HG03135 (cell line): ENCODE data around the gene RYK.
A peak's percentile ranks its signal among the peaks of the same experiment; 100 is the strongest.
"Not testable (repeated sequence)": the region's sequence is repeated elsewhere in the genome, so short reads cannot be mapped to it uniquely, and the experiment has no call there.

Source experiments
- ATAC-seq: cut with Tn5 transposase; IDR thresholded peaks from one replicate; pipeline ENCODE4 v1.9.1; 2021; ENCODE audit warnings: mild to moderate bottlenecking, moderate library complexity; ENCODE audit not compliant: unreplicated experiment

The RYK gene

GRCh38 chr3:134250717-134251220, at the start of gene RYK:
Gene RYK, minus strand, starts transcription at chr3:134250859. Its CDS starts 205 bp downstream, at chr3:134250654.
- ATAC-seq: peak; percentile 80

- no peak for ATAC-seq
These were observed 49.2 kb upstream of the RYK start for GRCh38 chr3:134299888-134300206.

- no peak for ATAC-seq
These were observed 48.7 kb upstream of the RYK start for GRCh38 chr3:134299185-134299887.

DNA sequence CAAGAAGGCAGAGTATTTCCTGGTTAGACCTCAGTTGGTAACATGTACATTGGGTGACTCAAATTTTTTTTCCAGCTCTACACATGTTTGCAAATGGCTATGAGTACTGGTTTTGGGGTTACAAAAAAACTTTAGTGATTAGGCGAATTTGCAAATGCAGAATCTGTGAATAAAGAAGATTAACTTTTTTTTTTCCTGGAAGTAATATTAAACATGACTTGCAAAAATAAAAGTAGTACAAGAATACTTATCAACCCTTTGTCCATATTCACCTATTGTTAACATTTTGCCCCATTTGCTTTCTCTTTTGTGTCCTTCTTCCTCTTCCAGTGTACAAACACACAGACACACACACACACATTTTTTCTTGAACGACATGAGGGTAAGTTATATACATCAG, 47.6 kb upstream of the RYK start:
- ATAC-seq: no peak

DNA sequence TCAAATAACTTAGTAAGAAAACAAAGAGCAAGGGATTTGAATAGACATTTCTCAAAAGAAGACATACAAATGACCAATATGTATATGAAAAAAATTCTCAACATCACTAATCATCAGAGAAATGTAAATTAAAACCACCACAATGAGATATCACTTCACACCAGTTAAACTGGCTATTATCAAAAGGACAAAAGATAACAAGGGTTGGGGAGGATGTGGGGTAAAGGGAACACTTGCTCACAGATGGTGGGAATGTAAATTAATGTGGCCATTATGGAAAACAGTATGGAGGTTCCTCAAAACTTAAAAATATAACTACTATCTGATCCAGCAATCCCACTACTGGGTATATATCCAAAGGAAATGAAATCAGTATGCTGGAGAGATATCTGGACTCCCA, 46.0 kb upstream of the RYK start:
- ATAC-seq: no peak

DNA sequence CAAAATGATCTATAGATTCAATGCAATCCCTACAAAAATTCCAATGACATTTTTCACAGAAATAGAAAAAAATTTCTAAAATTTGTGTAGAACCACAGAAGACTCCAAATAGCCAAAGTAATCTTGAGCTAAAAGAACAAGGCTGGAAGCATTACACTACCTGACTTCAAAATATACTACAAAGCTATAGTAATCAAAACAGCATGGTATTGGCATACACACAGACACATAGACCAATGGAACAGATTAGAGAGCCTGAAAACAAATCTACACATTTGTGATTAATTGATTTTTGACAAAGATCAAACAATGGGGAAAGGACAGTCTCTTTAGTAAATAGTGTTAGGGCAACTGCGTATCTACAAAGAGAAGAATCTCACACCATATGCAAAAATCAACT, 45.3 kb upstream of the RYK start:
- no peak for ATAC-seq

GRCh38 chr3:134294302-134295280, 43.9 kb upstream of the RYK start:
- peak; percentile 99 for ATAC-seq

- ATAC-seq: no peak
These were observed 40.9 kb upstream of the RYK start for GRCh38 chr3:134291319-134292254.

- ATAC-seq: no peak
These were observed 36.9 kb upstream of the RYK start for GRCh38 chr3:134287512-134287911.

DNA sequence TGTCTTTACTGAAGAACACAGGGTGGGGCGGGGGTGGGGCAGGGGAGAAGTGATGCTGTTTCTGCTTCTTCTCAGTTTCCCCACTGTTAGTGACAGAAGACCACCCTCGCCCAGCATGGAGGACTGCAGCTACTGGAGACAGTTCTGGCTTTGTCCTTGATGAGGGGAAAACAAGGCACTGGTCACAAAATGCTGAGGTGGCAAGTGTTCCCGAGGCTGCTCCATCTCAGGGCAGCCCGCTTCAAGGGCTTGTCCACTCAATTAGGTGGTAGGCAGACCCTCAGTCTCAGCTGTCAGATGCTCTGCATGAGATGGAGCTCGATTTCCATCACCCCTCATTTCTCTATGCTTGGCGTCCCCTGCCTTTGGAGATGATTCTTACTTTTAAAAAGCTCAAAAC, 33.8 kb upstream of the RYK start:
- no peak for ATAC-seq

GRCh38 chr3:134282659-134283047, 32.0 kb upstream of the RYK start:
- ATAC-seq: no peak

GRCh38 chr3:134281912-134282658, 31.4 kb upstream of the RYK start:
- no peak for ATAC-seq

GRCh38 chr3:134279466-134279865, 28.8 kb upstream of the RYK start:
- no peak for ATAC-seq

GRCh38 chr3:134277066-134277660, 26.5 kb upstream of the RYK start:
- ATAC-seq: no peak

- ATAC-seq: no peak
These were observed 25.4 kb upstream of the RYK start for GRCh38 chr3:134276086-134276485.

- ATAC-seq: not testable (repeated sequence)
These were observed 24.5 kb upstream of the RYK start for GRCh38 chr3:134275110-134275509.

- no peak for ATAC-seq
These were observed 23.9 kb upstream of the RYK start for GRCh38 chr3:134274571-134274970.

DNA sequence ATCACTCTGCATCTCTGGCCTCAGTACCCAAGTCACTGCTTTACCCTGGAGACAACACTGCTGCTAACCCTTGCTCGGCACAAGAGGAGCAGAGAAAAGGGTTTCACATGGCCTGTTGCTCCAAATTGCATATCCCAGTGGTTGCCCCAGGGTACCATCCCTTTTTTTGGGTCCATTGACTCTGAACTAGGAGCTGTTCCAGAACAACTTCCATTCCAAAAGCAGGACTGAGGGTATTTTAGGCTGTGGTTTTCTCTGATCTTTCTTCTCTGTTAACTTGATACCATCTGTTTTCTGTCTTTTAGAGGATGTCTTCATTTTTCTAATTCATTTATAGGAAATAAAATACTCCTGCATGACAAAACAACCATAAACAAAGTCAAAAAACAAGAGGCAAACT, 17.3 kb upstream of the RYK start:
- no peak for ATAC-seq

GRCh38 chr3:134260987-134261386, 10.3 kb upstream of the RYK start:
- no peak for ATAC-seq
